OCI-LY3 (cell line): ENCODE measurements around the gene GPR176.
A peak's percentile ranks its signal among the peaks of the same experiment; 100 is the strongest.

ENCODE experiments used
- H2AFZ ChIP-seq: fragments of 200-600, 300-600 bp; shearing (Covaris generic); 2 replicates; pipeline ENCODE4 v1.6.0; 2014; ENCODE audit warnings: antibody characterized with exemption, low read depth, low read length
- H3K27ac ChIP-seq: fragments of 200-600, 300-600 bp; sonication (generic); 2 replicates; pipeline ENCODE4 v1.5.1; 2014; ENCODE audit warnings: mild to moderate bottlenecking, low read length, moderate library complexity, mixed read lengths
- H3K27me3 ChIP-seq: fragments of 200-600, 300-600 bp; sonication (generic); 2 replicates; pipeline ENCODE4 v1.6.1; 2014; ENCODE audit warnings: low read depth, low read length, mixed read lengths
- H3K36me3 ChIP-seq: fragments of 200-600, 300-600 bp; sonication (generic); replicated peaks from 2 replicates; pipeline ENCODE3; 2014; ENCODE audit warnings: low read depth, low read length, mixed read lengths
- H3K4me1 ChIP-seq: fragments of 300-600, 200-600 bp; sonication (generic); 2 replicates; pipeline ENCODE4 v1.6.1; 2014; ENCODE audit warnings: low read length, mixed read lengths
- H3K4me2 ChIP-seq: fragments of 200-600, 300-600 bp; sonication (generic); 2 replicates; pipeline ENCODE4 v1.6.1; 2014; ENCODE audit warnings: low read length, mixed read lengths
- H3K4me3 ChIP-seq: fragments of 300-600, 200-600 bp; sonication (generic); 2 replicates; pipeline ENCODE4 v1.5.1; 2014; ENCODE audit warnings: antibody characterized with exemption, mild to moderate bottlenecking, low read length, moderate library complexity
- H3K79me2 ChIP-seq: fragments of 300-600, 200-600 bp; shearing (Covaris generic); 2 replicates; pipeline ENCODE4 v1.6.1; 2014; ENCODE audit warnings: mild to moderate bottlenecking, low read length, mixed read lengths
- H3K9ac ChIP-seq: fragments of 300-600, 200-600 bp; shearing (Covaris generic); 2 replicates; pipeline ENCODE4 v1.6.0; 2014; ENCODE audit warnings: mild to moderate bottlenecking, low read length, moderate library complexity
- H3K9me3 ChIP-seq: fragments of 200-600, 300-600 bp; shearing (Covaris generic); 2 replicates; pipeline ENCODE4 v1.6.1; 2014; ENCODE audit warnings: low read length, mixed read lengths; ENCODE audit not compliant: insufficient read depth
- H4K20me1 ChIP-seq: fragments of 200-600, 300-600 bp; sonication (generic); 2 replicates; pipeline ENCODE4 v1.6.1; 2016; ENCODE audit warnings: low read length, mixed read lengths; ENCODE audit not compliant: insufficient read depth
- EZH2phosphoT487 ChIP-seq: fragments of 200-600 bp; shearing (Covaris generic); IDR thresholded peaks from 2 replicates; pipeline ENCODE4 v1.6.1; 2018; ENCODE audit warnings: antibody characterized with exemption, mixed run types, low read depth
- TF ChIP-seq, protein P1 (sequence below): fragments of 200-600, 300-600 bp; sonication (generic); IDR thresholded peaks from 2 replicates; pipeline ENCODE4 v1.5.1; 2014; ENCODE audit warnings: antibody characterized with exemption, low read length, low read depth

Gene GPR176

DNA sequence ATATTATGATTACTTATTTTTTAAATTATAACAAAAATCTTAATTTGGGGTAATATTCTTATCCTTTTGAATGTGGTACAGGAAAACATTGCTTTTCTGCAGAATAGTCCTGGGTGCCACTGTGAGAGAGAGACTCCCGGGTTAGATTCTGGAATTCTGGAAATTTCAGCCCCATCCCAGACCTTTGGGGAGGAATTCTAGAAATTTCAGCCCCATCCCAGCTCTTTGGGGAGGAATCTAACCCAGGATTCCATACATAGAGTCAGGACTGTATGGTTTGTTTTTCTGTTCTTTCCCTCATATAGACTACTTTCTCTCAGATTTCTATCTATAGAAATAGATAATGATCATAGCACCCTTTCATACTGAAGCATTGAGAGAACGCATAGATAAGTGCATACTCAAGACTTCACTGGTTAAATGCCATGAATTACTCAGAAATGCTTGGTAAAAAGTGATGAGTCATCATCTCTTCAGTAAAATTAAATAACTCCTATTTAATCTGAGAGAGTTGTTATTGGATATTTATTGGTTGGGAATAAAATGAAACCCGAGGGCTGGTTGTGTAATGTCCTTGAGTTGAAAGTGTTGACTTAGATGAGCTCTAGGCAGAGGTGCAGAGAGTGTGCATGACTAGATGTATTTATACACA is 22.2 kb upstream of the GPR176 start:
- no peaks in the 10 kb centered on the region for H3K9me3 ChIP-seq
- H3K4me1 ChIP-seq = peaks cover 19% of the 10 kb centered on the region
- no peaks in the 10 kb centered on the region for H4K20me1 ChIP-seq
- H3K79me2 ChIP-seq = peaks cover 13% of the 10 kb centered on the region; the same call in 1 of the 2 replicates
- peaks cover 56% of the 10 kb centered on the region for H3K36me3 ChIP-seq
- H3K4me2 ChIP-seq = no peak overlapping the region
- H3K27me3 ChIP-seq = no peaks in the 10 kb centered on the region
- H2AFZ ChIP-seq = no peak overlapping the region
- TF ChIP-seq, protein P1, sequence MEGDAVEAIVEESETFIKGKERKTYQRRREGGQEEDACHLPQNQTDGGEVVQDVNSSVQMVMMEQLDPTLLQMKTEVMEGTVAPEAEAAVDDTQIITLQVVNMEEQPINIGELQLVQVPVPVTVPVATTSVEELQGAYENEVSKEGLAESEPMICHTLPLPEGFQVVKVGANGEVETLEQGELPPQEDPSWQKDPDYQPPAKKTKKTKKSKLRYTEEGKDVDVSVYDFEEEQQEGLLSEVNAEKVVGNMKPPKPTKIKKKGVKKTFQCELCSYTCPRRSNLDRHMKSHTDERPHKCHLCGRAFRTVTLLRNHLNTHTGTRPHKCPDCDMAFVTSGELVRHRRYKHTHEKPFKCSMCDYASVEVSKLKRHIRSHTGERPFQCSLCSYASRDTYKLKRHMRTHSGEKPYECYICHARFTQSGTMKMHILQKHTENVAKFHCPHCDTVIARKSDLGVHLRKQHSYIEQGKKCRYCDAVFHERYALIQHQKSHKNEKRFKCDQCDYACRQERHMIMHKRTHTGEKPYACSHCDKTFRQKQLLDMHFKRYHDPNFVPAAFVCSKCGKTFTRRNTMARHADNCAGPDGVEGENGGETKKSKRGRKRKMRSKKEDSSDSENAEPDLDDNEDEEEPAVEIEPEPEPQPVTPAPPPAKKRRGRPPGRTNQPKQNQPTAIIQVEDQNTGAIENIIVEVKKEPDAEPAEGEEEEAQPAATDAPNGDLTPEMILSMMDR = no peak
- no peak for TF ChIP-seq EZH2phosphoT487
- no peak overlapping the region for H3K27ac ChIP-seq
- no peak overlapping the region for H3K4me3 ChIP-seq
- H3K9ac ChIP-seq = no peak overlapping the region

DNA sequence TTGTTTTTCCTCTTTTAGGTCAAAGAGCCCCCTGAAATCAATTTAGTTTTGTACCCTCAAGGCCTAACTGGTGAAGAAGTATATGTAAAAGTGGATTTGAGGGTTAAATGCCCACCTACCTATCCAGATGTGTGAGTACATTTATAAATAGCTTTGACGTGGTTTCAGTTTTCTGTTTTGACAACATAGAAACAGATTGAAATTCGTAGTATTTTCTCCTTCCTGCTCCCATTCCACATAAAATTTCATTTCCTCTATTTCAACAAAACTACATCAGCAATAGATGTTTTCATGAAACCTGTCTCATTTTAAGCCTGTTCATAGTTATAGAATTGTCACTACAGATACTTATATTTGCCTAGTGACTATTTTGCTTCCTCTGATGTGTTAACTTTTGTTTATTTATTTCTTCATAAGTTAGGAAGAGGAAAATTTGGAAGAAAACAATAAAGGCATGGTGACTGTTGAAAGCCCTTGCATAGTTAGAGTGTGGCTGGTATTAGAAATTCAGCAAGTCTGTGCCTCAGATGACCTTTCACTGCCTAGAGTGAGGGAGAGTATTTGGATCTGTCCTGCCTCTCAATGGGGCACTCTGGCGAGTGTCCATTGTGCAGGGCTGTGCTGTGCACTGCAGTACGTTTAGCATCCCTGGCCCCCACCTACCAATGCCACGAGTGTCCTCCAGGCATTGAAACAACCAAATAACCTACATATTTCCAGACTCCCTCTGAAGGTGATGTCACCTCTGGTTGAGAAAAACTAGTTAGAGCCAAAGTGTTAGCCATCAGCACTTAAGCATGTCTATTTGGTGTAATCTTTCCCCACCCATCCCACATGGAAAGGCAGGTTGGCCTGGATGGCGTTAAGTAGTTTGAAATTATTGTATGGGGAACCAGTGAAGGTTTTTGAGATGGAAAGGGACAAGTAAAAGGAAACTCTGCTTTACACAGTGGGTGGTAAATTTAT is 19.7 kb upstream of the GPR176 start:
- no peaks in the 10 kb centered on the region for H3K9me3 ChIP-seq
- H4K20me1 ChIP-seq = no peaks in the 10 kb centered on the region
- peaks cover 42% of the 10 kb centered on the region for H3K36me3 ChIP-seq
- peak overlapping the region; percentile 55 for H3K4me2 ChIP-seq
- H3K9ac ChIP-seq = no peak overlapping the region; the same call in 1 of the 2 replicates
- H3K27ac ChIP-seq = peak overlapping the region; percentile 67
- TF ChIP-seq EZH2phosphoT487 = no peak
- TF ChIP-seq, protein P1 = no peak
- 0 out of 2 replicates have a peak overlapping the region, but pooled peaks have one; percentile 5 for H3K4me3 ChIP-seq
- no peaks in the 10 kb centered on the region for H3K27me3 ChIP-seq
- H2AFZ ChIP-seq = no peak overlapping the region
- H3K79me2 ChIP-seq = peaks cover 14% of the 10 kb centered on the region
- peaks cover 21% of the 10 kb centered on the region for H3K4me1 ChIP-seq

DNA sequence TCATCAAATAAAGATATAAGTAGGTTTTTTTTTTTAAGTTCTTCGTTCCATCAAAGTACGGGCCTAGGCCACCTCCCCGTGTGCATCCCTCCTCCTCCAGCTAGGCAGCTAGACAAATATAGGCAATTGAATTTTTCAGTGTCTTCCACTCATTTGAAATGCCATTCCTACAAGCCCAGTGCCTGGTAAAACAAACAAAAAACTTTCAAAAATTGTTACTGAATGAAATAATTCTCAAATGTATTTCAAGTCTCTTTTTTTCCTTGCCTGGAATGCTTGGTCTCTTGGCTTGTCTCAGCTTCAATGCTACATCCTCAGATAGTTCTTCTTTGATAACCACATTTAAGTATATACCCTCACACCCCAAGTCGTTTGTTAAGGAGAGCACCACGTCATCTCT is 17.6 kb upstream of the GPR176 start:
- Histone ChIP-seq H3K27ac (no peak overlapping the region), H3K4me1 (peaks cover 25% of the 10 kb centered on the region), H3K4me2 (no peak overlapping the region), H3K9me3 (no peaks in the 10 kb centered on the region), H4K20me1 (no peaks in the 10 kb centered on the region), H3K36me3 (peaks cover 28% of the 10 kb centered on the region), H2AFZ (no peak overlapping the region), H3K9ac (no peak overlapping the region), H3K4me3 (no peak overlapping the region), H3K27me3 (no peaks in the 10 kb centered on the region; the same call in 1 of the 2 replicates), H3K79me2 (peaks cover 22% of the 10 kb centered on the region)
- no peak for TF ChIP-seq EZH2phosphoT487
- TF ChIP-seq, protein P1 = no peak

DNA sequence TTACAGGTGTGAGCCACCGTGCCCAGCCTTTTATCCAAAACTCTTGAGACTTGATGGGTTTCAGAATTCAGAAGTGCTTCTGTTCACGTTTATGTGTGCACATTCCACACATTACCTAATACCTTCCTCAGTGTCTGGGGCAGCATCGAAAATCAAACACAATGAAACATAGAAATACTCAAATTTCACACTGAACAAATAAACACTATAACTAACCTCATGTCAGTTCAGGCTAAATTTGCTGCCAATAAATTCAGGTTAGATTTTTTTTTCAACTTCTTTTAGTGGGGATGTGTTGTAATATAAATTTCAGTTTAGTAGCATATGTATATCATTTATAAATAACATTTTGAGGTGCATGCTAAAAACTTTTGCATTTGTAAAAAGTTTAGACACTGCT is 16.6 kb upstream of the GPR176 start:
- Histone ChIP-seq H3K36me3 (peaks cover 20% of the 10 kb centered on the region), H2AFZ (no peak overlapping the region), H3K9ac (no peak overlapping the region), H3K4me2 (no peak overlapping the region), H3K9me3 (no peaks in the 10 kb centered on the region), H3K79me2 (peaks cover 22% of the 10 kb centered on the region), H4K20me1 (no peaks in the 10 kb centered on the region), H3K4me3 (no peak overlapping the region), H3K27me3 (peaks cover 5% of the 10 kb centered on the region; the same call in 1 of the 2 replicates), H3K4me1 (peaks cover 25% of the 10 kb centered on the region), H3K27ac (no peak overlapping the region)
- TF ChIP-seq, protein P1 = no peak
- TF ChIP-seq EZH2phosphoT487 = no peak
